Type B pancreatic cell (in vitro differentiated cells): ENCODE results near the gene KRT222. TPM values are rescaled to one million over a fixed set of nuclear protein-coding genes. Genes with fewer than 3 reads are reported as not detected.

Experiments used
- DNase-seq: peaks from one replicate; pipeline ENCODE4 v3.0.0; 2021; ENCODE audit warnings: mixed read lengths; ENCODE audit not compliant: unreplicated experiment; ENCODE audit errors: extremely low spot score
- H3K27ac Mint-ChIP-seq: 2 replicates; pipeline ENCODE4 v1.8.0; 2021; ENCODE audit warnings: mild to moderate bottlenecking, mixed read lengths
- H3K27me3 Mint-ChIP-seq: 2 replicates; pipeline ENCODE4 v1.8.0; 2021; ENCODE audit warnings: mixed read lengths
- H3K36me3 Mint-ChIP-seq: 2 replicates; pipeline ENCODE4 v1.8.0; 2021; ENCODE audit warnings: mixed read lengths
- H3K4me1 Mint-ChIP-seq: one replicate; pipeline ENCODE4 v1.8.0; 2021; ENCODE audit warnings: mixed read lengths; ENCODE audit not compliant: unreplicated experiment
- H3K4me3 Mint-ChIP-seq: 2 replicates; pipeline ENCODE4 v1.8.0; 2021; ENCODE audit warnings: mild to moderate bottlenecking, mixed read lengths
- H3K9me3 Mint-ChIP-seq: 2 replicates; pipeline ENCODE4 v1.8.0; 2021; ENCODE audit warnings: mixed read lengths
- total RNA-seq: library from RNA; stranded (reverse); gene quantifications from 2 replicates; pipeline ENCODE4 v1.2.1, GENCODE V29; 2021; ENCODE audit warnings: low replicate concordance
- TF ChIP-seq, protein P1 (sequence below): fragments of 200-600 bp; sonication (generic); conservative IDR thresholded peaks from 2 replicates; pipeline ENCODE4 v1.5.0; 2021; ENCODE audit warnings: antibody characterized with exemption, mild to moderate bottlenecking

The KRT222 gene
- total RNA-seq, 1 donor from 2014 or later: 0.34 TPM

DNA sequence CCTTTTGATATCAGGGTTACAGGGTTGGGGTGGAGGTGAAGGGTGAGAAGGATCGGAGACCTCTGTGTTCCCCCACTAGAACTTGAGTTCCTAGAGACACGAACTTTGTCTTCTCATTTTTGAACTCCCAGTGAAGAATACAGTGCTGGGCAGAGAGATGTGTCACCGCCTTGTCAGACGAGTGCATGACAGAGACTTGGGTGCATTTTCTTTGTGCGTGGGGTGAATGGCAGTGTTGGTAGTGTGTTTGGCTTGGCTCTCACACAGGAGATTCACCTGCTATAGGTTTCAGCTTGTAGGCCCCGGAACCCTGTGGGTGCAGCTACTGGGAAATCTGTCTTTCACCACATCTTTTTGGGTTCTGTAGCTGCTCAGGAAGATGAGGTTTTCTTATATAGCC lies 59.7 kb downstream of the KRT222 start:
- H3K9me3 Mint-ChIP-seq: no peaks in the 10 kb centered on the region
- H3K27me3 Mint-ChIP-seq: peaks cover 1% of the 10 kb centered on the region
- no peak overlapping the region for H3K27ac Mint-ChIP-seq
- no peak overlapping the region for H3K4me3 Mint-ChIP-seq
- H3K36me3 Mint-ChIP-seq: no peaks in the 10 kb centered on the region
- DNase-seq: no peak
- H3K4me1 Mint-ChIP-seq: no peaks in the 10 kb centered on the region
- TF ChIP-seq, protein P1, sequence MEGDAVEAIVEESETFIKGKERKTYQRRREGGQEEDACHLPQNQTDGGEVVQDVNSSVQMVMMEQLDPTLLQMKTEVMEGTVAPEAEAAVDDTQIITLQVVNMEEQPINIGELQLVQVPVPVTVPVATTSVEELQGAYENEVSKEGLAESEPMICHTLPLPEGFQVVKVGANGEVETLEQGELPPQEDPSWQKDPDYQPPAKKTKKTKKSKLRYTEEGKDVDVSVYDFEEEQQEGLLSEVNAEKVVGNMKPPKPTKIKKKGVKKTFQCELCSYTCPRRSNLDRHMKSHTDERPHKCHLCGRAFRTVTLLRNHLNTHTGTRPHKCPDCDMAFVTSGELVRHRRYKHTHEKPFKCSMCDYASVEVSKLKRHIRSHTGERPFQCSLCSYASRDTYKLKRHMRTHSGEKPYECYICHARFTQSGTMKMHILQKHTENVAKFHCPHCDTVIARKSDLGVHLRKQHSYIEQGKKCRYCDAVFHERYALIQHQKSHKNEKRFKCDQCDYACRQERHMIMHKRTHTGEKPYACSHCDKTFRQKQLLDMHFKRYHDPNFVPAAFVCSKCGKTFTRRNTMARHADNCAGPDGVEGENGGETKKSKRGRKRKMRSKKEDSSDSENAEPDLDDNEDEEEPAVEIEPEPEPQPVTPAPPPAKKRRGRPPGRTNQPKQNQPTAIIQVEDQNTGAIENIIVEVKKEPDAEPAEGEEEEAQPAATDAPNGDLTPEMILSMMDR: no peak

Other genes starting within 250 kb of the KRT222 start
- gene TOP2A, start 247.3 kb downstream of the KRT222 start, total RNA-seq: 65.8 and 248 TPM in 2 replicates
- gene IGFBP4, start 221.7 kb downstream of the KRT222 start, total RNA-seq: 25.7 and 78.2 TPM in 2 replicates
- 1.8 and 2.3 TPM in 2 replicates for gene TNS4, start 163.6 kb downstream of the KRT222 start, total RNA-seq
- not detected in 2 replicates for gene CCR7, start 99.7 kb downstream of the KRT222 start, total RNA-seq
- 134 and 171 TPM in 2 replicates for gene SMARCE1, start 17.4 kb downstream of the KRT222 start, total RNA-seq
- 0.43 TPM in 1 of 2 replicates, not detected in the other for gene KRT24, start 38.6 kb upstream of the KRT222 start, total RNA-seq
- gene KRT25, start 90.2 kb upstream of the KRT222 start, total RNA-seq: not detected in 2 replicates
- not detected in 2 replicates for gene KRT26, start 107.0 kb upstream of the KRT222 start, total RNA-seq
- not detected in 2 replicates for gene KRT27, start 117.4 kb upstream of the KRT222 start, total RNA-seq
- gene KRT28, start 134.8 kb upstream of the KRT222 start, total RNA-seq: 0.21 TPM in 1 of 2 replicates, not detected in the other
- 60.2 and 83.0 TPM in 2 replicates for gene KRT10, start 157.4 kb upstream of the KRT222 start, total RNA-seq
- not detected in 2 replicates for gene KRT12, start 202.0 kb upstream of the KRT222 start, total RNA-seq
- 13.0 and 41.9 TPM in 2 replicates for gene KRT20, start 220.1 kb upstream of the KRT222 start, total RNA-seq